Activated CD4-positive, alpha-beta memory T cell treated with anti-CD3 and anti-CD28 coated beads, Interleukin-2, amount 10 ng/mL, durations not matched to agents 7 days and 5 days (primary cell): ENCODE data around the gene EPB41L1. TPM values are rescaled to one million over a fixed set of nuclear protein-coding genes. Genes with fewer than 3 reads are reported as not detected.

Experiments
- CTCF ChIA-PET: fragments of 350-600 bp; sonication (Branson Sonifier 250); formaldehyde crosslinking; loops from one replicate; lab custom pipeline; 2021; ENCODE audit warnings: antibody characterized with exemption, inconsistent platforms; lab: Charles Lee
- POLR2A ChIA-PET: fragments of 350-600 bp; sonication (Branson Sonifier 250); formaldehyde crosslinking; loops from one replicate; lab custom pipeline; 2021; ENCODE audit warnings: antibody characterized with exemption; lab: Charles Lee
- DNase-seq: peaks from one replicate; pipeline ENCODE4 v3.0.0-alpha.2; 2020
- H3K27ac Mint-ChIP-seq: one replicate; pipeline ENCODE4 v1.8.0; 2021; ENCODE audit warnings: mild to moderate bottlenecking, mixed read lengths
- H3K27me3 Mint-ChIP-seq: one replicate; pipeline ENCODE4 v1.8.0; 2021; ENCODE audit warnings: mixed read lengths
- H3K36me3 Mint-ChIP-seq: one replicate; pipeline ENCODE4 v1.8.0; 2021; ENCODE audit warnings: low read depth, mixed read lengths
- H3K4me1 Mint-ChIP-seq: one replicate; pipeline ENCODE4 v1.8.0; 2021; ENCODE audit warnings: mixed read lengths
- H3K4me3 Mint-ChIP-seq: one replicate; pipeline ENCODE4 v1.8.0; 2021; ENCODE audit warnings: mild to moderate bottlenecking, mixed read lengths
- H3K9me3 Mint-ChIP-seq: one replicate; pipeline ENCODE4 v1.8.0; 2021; ENCODE audit warnings: mixed read lengths
- total RNA-seq, 2 experiments: library from RNA; stranded (reverse); gene quantifications; one replicate each; pipeline ENCODE4 v1.2.3, GENCODE V29; 2021

EPB41L1 gene
- total RNA-seq, 2 experiments from 2014 or later, result 0.20 TPM; not detected in 1

GRCh38 chr20:36267605-36268381 is 113.3 kb downstream of the EPB41L1 start:
- Mint-ChIP-seq H3K27ac (no peak overlapping the region), H3K9me3 (no peaks in the 10 kb centered on the region)

DNA sequence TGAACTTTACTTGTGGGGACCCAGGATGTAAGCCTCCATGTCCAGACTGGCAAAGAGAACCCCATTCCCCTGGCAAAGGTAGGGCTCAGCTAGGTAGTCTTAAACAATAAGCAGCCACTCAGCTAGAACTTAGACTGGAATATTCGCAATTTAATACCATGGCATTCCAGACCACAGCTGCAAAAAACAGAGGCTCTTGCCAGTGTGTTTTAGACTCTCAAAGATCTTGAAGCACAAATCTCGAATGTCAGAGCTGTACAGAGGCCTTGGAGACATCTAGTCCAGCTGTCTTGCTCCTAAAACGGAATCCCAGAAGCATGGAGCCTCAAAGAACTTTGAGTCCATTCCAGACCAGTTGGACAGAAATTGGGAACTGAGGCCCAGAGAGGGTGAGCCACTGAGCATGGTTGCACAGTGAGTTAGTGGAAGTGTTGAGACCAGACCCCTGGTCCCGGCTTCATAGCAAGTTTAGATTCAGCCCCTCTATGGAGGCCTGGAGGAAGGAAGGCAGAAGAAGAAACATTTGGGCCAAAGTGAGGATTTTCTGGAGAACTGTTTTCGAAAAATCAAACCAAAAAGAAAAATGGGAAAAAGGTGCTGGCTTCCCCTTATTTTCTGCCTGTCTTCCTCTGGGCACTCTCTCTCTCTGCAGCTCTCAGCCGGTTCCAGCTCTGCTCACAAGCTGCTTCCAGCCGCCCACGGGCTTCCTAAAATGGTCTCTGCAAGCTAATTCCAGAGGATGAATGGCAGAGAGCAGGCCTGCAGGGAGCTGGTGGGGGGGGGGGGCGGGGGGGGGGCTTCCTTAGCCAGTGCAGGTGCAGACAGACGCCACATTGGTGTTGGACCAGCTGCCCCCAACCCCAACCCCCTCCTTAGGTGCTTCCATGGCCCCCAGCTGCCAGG is 114.2 kb downstream of the EPB41L1 start:
- CTCF ChIA-PET, result no interaction called here
- POLR2A ChIA-PET, result no interaction called here
- no peak overlapping the region for H3K27ac Mint-ChIP-seq
- H3K27me3 Mint-ChIP-seq, result peaks cover 3% of the 10 kb centered on the region
- no peaks in the 10 kb centered on the region for H3K9me3 Mint-ChIP-seq
- no peaks in the 10 kb centered on the region for H3K4me1 Mint-ChIP-seq
- no peak for DNase-seq
- no peaks in the 10 kb centered on the region for H3K36me3 Mint-ChIP-seq
- H3K4me3 Mint-ChIP-seq, result no peak overlapping the region

More at GRCh38 chr20:36267605-36268381, 113.3 kb downstream of the EPB41L1 start:
- H3K4me1 Mint-ChIP-seq, result no peaks in the 10 kb centered on the region
- ChIA-PET POLR2A (no interaction called here), CTCF (no interaction called here)
- no peak overlapping the region for H3K4me3 Mint-ChIP-seq
- no peak for DNase-seq
- peaks cover 3% of the 10 kb centered on the region for H3K27me3 Mint-ChIP-seq
- no peaks in the 10 kb centered on the region for H3K36me3 Mint-ChIP-seq

DNA sequence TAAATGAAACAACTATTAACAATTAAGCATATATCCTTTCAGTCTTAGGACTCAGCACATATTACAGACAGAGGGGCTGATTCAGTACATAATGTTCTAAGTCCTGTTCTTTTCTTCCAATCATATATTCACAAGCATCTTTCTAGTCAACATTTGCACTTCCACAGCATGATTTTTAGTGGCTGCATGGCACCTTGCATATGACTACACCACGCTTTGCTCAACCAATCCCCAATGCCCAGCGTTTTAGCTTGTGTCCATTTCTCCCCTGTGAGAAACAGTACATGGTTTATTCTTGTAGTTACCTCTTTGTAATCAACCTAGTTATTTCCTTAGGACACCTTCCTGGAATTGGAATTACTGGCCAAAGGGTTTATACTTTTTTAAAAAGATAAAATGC is 115.0 kb downstream of the EPB41L1 start:
- Mint-ChIP-seq H3K9me3 (no peaks in the 10 kb centered on the region), H3K4me1 (no peaks in the 10 kb centered on the region), H3K27me3 (peaks cover 3% of the 10 kb centered on the region), H3K4me3 (no peak overlapping the region), H3K36me3 (no peaks in the 10 kb centered on the region), H3K27ac (no peak overlapping the region)
- ChIA-PET POLR2A (no interaction called here), CTCF (no interaction called here)
- DNase-seq, result no peak

GRCh38 chr20:36270744-36271638 is 116.5 kb downstream of the EPB41L1 start:
- Mint-ChIP-seq H3K4me1 (no peaks in the 10 kb centered on the region), H3K27me3 (peaks cover 3% of the 10 kb centered on the region), H3K9me3 (no peaks in the 10 kb centered on the region), H3K36me3 (no peaks in the 10 kb centered on the region), H3K27ac (no peak overlapping the region), H3K4me3 (no peak overlapping the region)
- ChIA-PET CTCF (interaction anchor here (0.7 kb wide), 1 partner anchor 169 kb away, joined by 3 read pairs; no protein-coding TSS in a partner anchor), POLR2A (no interaction called here)
- no peak for DNase-seq

GRCh38 chr20:36271639-36272546 is 117.4 kb downstream of the EPB41L1 start:
- no peak for DNase-seq
- H3K36me3 Mint-ChIP-seq, result no peaks in the 10 kb centered on the region
- no peak overlapping the region for H3K27ac Mint-ChIP-seq
- no peak overlapping the region for H3K4me3 Mint-ChIP-seq
- no peaks in the 10 kb centered on the region for H3K9me3 Mint-ChIP-seq
- POLR2A ChIA-PET, result no interaction called here
- H3K4me1 Mint-ChIP-seq, result no peaks in the 10 kb centered on the region
- CTCF ChIA-PET, result interaction anchor here (0.9 kb wide), 1 partner anchor 279 kb away, joined by 3 read pairs; no protein-coding TSS in a partner anchor
- H3K27me3 Mint-ChIP-seq, result peaks cover 3% of the 10 kb centered on the region

DNA sequence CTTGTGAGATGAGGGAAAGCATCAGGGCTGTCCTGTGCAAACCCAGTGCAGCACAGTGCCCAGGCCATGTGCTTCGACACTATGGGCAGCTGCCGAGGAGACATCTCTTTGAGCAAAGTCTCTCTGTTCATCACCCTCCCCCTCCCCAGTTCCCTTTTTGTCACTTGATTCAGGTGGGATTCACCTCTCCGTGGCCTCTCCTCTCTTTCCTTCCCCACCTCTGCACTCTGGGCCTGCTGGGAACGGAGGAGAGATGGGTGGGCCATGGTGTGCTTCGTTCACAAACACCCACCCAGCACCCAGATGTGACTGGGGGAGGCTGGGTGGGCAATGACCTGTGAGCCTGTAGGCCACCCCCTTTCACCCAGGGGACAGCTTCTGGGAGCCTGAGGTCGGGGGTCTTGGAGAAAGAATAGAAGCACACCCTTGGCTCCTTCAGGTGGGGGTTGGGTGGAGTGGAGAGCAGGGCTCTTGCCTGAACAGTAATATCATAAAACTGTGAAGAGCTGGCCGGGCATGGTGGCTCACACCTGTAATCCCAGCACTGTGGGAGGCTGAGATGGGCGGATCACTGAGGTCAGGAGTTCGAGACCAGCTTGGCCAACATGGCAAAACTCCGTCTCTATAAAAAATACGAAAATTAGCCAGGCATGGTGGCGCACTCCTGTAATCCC is 118.1 kb downstream of the EPB41L1 start:
- ChIA-PET CTCF (interaction anchor here (0.9 to 1.8 kb wide), 8 partner anchors 10 to 280 kb away, joined by 3 to 15 read pairs (median 4); no protein-coding TSS in a partner anchor), POLR2A (no interaction called here)
- Mint-ChIP-seq H3K36me3 (no peaks in the 10 kb centered on the region), H3K4me1 (no peaks in the 10 kb centered on the region), H3K9me3 (no peaks in the 10 kb centered on the region), H3K4me3 (no peak overlapping the region), H3K27me3 (peaks cover 3% of the 10 kb centered on the region), H3K27ac (no peak overlapping the region)
- DNase-seq, result no peak

GRCh38 chr20:36273414-36274180 is 119.1 kb downstream of the EPB41L1 start:
- no peak overlapping the region for H3K4me3 Mint-ChIP-seq
- CTCF ChIA-PET, result interaction anchor here (0.7 to 1.8 kb wide), 8 partner anchors 9 to 167 kb away, joined by 3 to 15 read pairs (median 4); no protein-coding TSS in a partner anchor
- peak; percentile 24 for DNase-seq

GRCh38 chr20:36274181-36274841 is 119.8 kb downstream of the EPB41L1 start:
- DNase-seq, result no peak
- H3K27ac Mint-ChIP-seq, result no peak overlapping the region
- H3K4me3 Mint-ChIP-seq, result no peak overlapping the region
- CTCF ChIA-PET, result interaction anchor here (0.7 to 1.8 kb wide), 5 partner anchors 72 to 166 kb away, joined by 3 to 15 read pairs (median 4); no protein-coding TSS in a partner anchor
- H3K9me3 Mint-ChIP-seq, result no peaks in the 10 kb centered on the region
- POLR2A ChIA-PET, result no interaction called here
- H3K4me1 Mint-ChIP-seq, result no peaks in the 10 kb centered on the region
- H3K36me3 Mint-ChIP-seq, result no peaks in the 10 kb centered on the region
- peaks cover 4% of the 10 kb centered on the region for H3K27me3 Mint-ChIP-seq

More at GRCh38 chr20:36273414-36274180, 119.1 kb downstream of the EPB41L1 start:
- POLR2A ChIA-PET, result no interaction called here
- Mint-ChIP-seq H3K9me3 (no peaks in the 10 kb centered on the region), H3K27ac (no peak overlapping the region), H3K27me3 (peaks cover 6% of the 10 kb centered on the region), H3K36me3 (no peaks in the 10 kb centered on the region), H3K4me1 (no peaks in the 10 kb centered on the region)

DNA sequence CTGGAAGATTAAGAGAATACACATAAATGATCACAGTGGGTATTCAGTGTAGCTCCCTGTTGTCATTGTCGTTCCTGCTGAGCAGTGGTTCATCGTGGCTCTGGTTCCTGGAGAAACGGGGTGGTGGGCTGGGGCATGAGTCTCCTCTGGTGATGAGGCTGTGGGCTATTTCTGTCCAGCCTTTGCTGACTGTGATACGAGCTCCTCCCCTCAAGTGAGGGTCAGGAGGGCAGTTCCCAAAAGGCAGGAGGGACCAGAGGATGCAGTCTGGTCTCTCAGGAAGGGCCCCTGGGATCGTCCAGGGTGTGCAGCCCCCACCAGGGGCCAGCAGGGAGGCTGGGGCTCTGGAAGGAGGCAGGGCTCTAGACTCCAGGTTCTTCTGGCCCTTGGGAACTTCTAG is 120.5 kb downstream of the EPB41L1 start:
- Mint-ChIP-seq H3K9me3 (no peaks in the 10 kb centered on the region), H3K4me3 (no peak overlapping the region), H3K27ac (no peak overlapping the region), H3K27me3 (peaks cover 4% of the 10 kb centered on the region), H3K4me1 (no peaks in the 10 kb centered on the region), H3K36me3 (no peaks in the 10 kb centered on the region)
- ChIA-PET POLR2A (no interaction called here), CTCF (no interaction called here)
- peak; percentile 6 for DNase-seq

- no peak for DNase-seq
- Mint-ChIP-seq H3K4me3 (no peak overlapping the region), H3K27ac (no peak overlapping the region), H3K4me1 (no peaks in the 10 kb centered on the region), H3K36me3 (no peaks in the 10 kb centered on the region), H3K9me3 (no peaks in the 10 kb centered on the region), H3K27me3 (peaks cover 4% of the 10 kb centered on the region)
- ChIA-PET CTCF (no interaction called here), POLR2A (no interaction called here)
Observed at GRCh38 chr20:36275441-36276189, 121.1 kb downstream of the EPB41L1 start.
